ENCODE data around the gene AFAP1. TPM values are rescaled to one million over a fixed set of nuclear protein-coding genes. Genes with fewer than 3 reads are reported as not detected.

The AFAP1 gene
- total RNA-seq, 4 donors from 2014 or later: 8.2 to 55.0 (median 28.9) TPM

DNA sequence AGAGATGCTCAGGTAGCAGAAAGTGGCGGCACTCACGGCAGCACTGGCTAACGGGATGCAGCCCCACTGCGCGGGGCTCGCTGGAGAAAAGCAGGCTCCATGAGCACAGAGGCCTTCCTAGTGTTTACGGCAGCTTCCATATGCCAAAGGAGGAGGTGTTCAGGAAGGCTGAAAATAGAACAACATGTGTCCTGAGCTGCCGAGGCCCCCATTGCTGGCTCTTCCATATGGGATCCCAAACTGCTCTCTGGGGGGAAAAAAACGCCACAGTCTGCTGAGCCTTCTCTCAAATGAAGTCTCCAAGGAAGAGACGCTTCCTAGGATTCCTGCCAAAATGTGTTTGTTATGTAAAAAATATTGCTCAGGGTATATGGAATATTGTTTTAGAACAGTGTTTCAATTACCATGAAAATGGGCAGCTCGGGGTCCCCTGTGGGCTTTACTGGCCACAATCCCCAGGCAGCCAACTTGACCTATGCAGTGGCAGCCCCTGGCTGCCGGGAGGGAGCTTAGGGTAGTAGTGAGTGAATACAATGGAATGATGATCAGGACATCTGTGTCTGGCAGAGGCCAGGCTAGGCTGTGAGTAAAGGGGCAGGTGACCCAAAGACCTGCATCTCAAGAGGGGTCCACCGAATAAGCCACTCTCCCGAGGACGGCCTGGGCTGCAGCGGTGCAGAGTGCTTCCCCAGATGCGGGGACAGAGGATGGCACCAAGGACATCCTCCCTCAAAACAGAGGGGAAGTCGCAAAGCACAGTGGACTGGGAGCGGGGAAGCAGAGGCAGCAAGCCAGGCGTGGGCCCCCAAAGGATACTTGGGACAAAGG is 170.1 kb downstream of the AFAP1 start:
- no peaks in the 10 kb centered on the region for H3K4me1 ChIP-seq
- no peaks in the 10 kb centered on the region for H3K9me3 ChIP-seq
- TF ChIP-seq, protein P1, sequence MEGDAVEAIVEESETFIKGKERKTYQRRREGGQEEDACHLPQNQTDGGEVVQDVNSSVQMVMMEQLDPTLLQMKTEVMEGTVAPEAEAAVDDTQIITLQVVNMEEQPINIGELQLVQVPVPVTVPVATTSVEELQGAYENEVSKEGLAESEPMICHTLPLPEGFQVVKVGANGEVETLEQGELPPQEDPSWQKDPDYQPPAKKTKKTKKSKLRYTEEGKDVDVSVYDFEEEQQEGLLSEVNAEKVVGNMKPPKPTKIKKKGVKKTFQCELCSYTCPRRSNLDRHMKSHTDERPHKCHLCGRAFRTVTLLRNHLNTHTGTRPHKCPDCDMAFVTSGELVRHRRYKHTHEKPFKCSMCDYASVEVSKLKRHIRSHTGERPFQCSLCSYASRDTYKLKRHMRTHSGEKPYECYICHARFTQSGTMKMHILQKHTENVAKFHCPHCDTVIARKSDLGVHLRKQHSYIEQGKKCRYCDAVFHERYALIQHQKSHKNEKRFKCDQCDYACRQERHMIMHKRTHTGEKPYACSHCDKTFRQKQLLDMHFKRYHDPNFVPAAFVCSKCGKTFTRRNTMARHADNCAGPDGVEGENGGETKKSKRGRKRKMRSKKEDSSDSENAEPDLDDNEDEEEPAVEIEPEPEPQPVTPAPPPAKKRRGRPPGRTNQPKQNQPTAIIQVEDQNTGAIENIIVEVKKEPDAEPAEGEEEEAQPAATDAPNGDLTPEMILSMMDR (IDR thresholded peaks at IDR 0.05): no peak
- TF ChIP-seq POLR2A (IDR thresholded peaks at IDR 0.05): no peak
- no peaks in the 10 kb centered on the region for H3K36me3 ChIP-seq
- no peak for DNase-seq
- intact Hi-C loops (cut with DNase I; ENCODE audit: low total_unique reads): no loop called here
- no peaks in the 10 kb centered on the region for H3K27me3 ChIP-seq
- H3K27ac ChIP-seq: no peak overlapping the region
- H3K4me3 ChIP-seq: no peak overlapping the region

DNA sequence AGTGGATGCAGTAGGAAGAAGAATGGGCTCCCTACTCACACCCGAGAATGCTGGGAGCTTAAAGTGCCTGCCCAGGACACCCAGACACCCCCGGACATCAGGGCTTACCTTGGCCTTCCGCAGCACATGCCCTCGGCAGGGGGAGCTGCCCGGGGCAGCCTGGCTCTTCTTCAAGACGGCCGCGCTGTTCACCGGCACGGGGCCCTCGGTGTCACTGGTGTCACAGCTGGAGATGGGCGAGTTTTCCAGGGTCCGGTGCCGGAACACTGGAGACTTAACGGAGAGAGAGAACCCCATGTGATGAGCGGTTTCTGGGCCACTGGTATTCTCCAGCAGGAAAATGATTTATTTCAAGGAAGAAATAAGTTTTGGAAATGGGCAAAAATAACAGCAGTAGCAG is 170.9 kb downstream of the AFAP1 start:
- H3K36me3 ChIP-seq: no peaks in the 10 kb centered on the region

DNA sequence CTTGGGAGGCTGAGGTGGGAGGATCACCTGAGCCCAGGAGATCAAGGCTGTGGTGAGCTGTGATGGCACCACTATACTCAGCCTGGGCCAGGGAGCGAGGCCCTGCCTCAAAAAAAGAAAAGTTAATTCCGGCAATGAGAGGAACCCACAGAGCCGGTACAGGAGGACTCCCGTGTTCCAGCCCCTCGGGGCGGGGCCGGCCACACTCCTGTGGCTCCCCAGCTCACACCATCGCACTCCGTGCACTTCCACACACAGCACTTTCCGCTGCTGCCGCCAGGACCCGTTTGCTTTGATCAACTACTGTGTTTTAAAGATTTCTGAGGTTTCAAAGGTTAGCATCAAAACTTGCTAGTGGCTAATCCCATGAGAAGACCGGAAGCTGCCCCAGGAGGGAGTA is 171.7 kb downstream of the AFAP1 start:
- no peaks in the 10 kb centered on the region for H3K4me1 ChIP-seq
- no peak overlapping the region for H3K27ac ChIP-seq
- H3K27me3 ChIP-seq: no peaks in the 10 kb centered on the region
- H3K4me3 ChIP-seq: no peak overlapping the region
- no peaks in the 10 kb centered on the region for H3K9me3 ChIP-seq
- TF ChIP-seq, protein P1 (IDR thresholded peaks at IDR 0.05): no peak
- no peak for TF ChIP-seq POLR2A (IDR thresholded peaks at IDR 0.05)
- DNase-seq: no peak
- no peaks in the 10 kb centered on the region for H3K36me3 ChIP-seq
- intact Hi-C loops (cut with DNase I; ENCODE audit: low total_unique reads): no loop called here

More for the DNA sequence above, 170.9 kb downstream of the AFAP1 start:
- Histone ChIP-seq H3K27me3 (no peaks in the 10 kb centered on the region), H3K4me1 (no peaks in the 10 kb centered on the region), H3K9me3 (no peaks in the 10 kb centered on the region), H3K4me3 (no peak overlapping the region), H3K27ac (no peak overlapping the region)
- DNase-seq: no peak
- TF ChIP-seq, protein P1 (IDR thresholded peaks at IDR 0.05): no peak
- TF ChIP-seq POLR2A (IDR thresholded peaks at IDR 0.05): no peak
- intact Hi-C loops (cut with DNase I; ENCODE audit: low total_unique reads): no loop called here

DNA sequence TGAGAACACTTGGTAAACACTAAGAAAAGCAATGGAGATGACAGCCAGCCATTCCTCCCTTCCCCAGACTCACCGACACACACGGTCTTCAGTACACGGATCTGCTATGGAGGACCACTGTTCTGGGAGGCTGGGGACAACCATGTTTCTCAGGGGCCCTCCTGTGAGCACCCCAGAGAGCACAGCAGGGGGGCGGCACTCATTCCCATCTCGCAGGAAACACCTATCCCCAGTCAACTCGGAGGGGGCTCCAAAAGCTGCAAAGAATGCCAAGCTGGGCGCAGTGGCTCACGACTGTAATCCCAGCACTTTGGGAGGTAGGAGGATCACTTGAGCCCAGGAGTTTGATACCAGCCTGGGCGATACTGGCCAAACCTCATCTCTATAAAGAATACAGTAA is 172.1 kb downstream of the AFAP1 start:
- DNase-seq: no peak
- H3K9me3 ChIP-seq: no peaks in the 10 kb centered on the region
- no peak overlapping the region for H3K4me3 ChIP-seq
- H3K27me3 ChIP-seq: no peaks in the 10 kb centered on the region
- intact Hi-C loops (cut with DNase I; ENCODE audit: low total_unique reads): no loop called here
- no peaks in the 10 kb centered on the region for H3K36me3 ChIP-seq
- H3K4me1 ChIP-seq: no peaks in the 10 kb centered on the region
- no peak for TF ChIP-seq POLR2A (IDR thresholded peaks at IDR 0.05)
- TF ChIP-seq, protein P1 (IDR thresholded peaks at IDR 0.05): no peak
- H3K27ac ChIP-seq: no peak overlapping the region

DNA sequence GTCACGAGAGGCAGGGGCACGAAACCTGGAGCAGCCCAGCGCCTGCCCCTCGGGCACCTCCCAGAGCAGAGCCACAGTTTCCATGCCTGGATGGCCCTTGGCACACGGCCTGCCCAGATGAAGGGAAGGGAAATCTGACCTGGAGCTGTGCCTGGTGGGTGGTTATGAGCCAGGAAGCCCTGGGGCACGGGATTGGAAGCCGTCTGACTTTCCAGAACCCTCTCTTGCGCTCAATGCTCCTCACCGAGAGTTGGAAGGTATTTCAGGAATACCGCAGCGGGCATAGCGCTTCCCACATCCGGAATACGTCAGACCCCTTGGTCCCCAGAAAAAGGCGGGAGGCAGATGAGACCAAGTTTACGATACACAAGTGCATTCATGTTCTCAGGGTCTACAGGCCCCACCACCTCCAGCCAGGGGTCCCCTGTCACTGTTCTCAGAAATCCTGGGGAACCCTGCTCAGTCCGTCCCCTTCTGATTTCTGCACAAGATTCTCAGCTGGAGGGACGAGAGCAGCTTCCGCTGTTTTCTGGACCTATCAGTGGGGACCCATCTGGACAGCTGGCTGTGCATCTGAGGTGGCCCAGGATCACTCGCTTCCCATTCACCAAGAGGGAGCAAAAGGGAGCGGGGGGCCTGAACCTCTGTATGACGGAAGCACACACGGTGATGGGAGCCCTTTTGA is 172.9 kb downstream of the AFAP1 start:
- DNase-seq: no peak
- Histone ChIP-seq H3K27ac (no peak overlapping the region), H3K4me1 (no peaks in the 10 kb centered on the region), H3K27me3 (no peaks in the 10 kb centered on the region), H3K4me3 (no peak overlapping the region), H3K9me3 (no peaks in the 10 kb centered on the region), H3K36me3 (no peaks in the 10 kb centered on the region)
- no peak for TF ChIP-seq POLR2A (IDR thresholded peaks at IDR 0.05)
- TF ChIP-seq, protein P1 (IDR thresholded peaks at IDR 0.05): no peak
- intact Hi-C loops (cut with DNase I; ENCODE audit: low total_unique reads): no loop called here

Measured in uterus (tissue), 4 donors.